ENCODE data around the gene FRMD7.
A peak's percentile ranks its signal among the peaks of the same experiment; 100 is the strongest.

FRMD7 gene

DNA sequence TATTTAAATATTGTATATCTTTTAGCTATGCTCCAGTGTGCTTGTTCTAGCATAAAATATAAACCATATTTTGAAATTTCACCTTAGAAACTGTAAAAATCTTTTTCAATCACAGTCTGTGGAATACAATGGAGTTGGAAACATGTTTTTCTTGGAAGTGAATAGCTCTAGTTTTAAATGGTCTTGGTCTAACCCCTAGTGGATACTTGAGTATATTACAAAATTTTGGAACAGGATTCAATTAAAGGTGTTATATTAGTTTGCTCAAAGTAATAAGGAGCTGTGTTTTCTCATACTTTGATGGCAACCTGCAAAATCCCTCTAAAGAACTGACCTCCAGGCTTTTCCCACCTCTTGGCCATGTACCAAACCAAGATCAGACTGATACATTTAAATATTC, 56.6 kb downstream of the FRMD7 start:
- Histone ChIP-seq H3K27me3 (no peaks in the 10 kb centered on the region), H3K9me3 (no peaks in the 10 kb centered on the region), H3K4me1 (no peaks in the 10 kb centered on the region), H3K4me3 (ENCODE audit: low read depth, low read length) (no peak overlapping the region), H3K36me3 (no peaks in the 10 kb centered on the region)
- DNase-seq: no peak
- TF ChIP-seq, protein P1, sequence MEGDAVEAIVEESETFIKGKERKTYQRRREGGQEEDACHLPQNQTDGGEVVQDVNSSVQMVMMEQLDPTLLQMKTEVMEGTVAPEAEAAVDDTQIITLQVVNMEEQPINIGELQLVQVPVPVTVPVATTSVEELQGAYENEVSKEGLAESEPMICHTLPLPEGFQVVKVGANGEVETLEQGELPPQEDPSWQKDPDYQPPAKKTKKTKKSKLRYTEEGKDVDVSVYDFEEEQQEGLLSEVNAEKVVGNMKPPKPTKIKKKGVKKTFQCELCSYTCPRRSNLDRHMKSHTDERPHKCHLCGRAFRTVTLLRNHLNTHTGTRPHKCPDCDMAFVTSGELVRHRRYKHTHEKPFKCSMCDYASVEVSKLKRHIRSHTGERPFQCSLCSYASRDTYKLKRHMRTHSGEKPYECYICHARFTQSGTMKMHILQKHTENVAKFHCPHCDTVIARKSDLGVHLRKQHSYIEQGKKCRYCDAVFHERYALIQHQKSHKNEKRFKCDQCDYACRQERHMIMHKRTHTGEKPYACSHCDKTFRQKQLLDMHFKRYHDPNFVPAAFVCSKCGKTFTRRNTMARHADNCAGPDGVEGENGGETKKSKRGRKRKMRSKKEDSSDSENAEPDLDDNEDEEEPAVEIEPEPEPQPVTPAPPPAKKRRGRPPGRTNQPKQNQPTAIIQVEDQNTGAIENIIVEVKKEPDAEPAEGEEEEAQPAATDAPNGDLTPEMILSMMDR (IDR thresholded peaks at IDR 0.05; ENCODE audit: low read depth, low read length): no peak

DNA sequence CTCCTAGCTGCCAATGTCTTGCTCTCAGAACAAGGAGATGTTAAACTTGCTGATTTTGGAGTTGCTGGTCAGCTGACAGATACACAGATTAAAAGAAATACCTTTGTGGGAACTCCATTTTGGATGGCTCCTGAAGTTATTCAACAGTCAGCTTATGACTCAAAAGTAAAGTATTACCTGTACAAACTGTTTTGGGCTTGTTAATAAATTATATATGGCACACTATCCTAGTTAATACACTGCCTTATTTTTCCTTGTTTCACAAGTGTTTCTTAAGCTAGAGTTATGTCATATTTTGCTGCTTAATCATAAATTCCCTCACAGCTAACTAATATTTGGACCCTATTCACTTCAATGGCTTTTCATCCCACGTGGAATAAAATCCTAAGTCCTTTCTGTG, 59.4 kb downstream of the FRMD7 start:
- Histone ChIP-seq H3K36me3 (no peaks in the 10 kb centered on the region), H3K27me3 (no peaks in the 10 kb centered on the region), H3K9me3 (no peaks in the 10 kb centered on the region), H3K4me3 (ENCODE audit: low read depth, low read length) (no peak overlapping the region), H3K4me1 (no peaks in the 10 kb centered on the region)
- DNase-seq: no peak
- TF ChIP-seq, protein P1 (IDR thresholded peaks at IDR 0.05; ENCODE audit: low read depth, low read length): no peak

DNA sequence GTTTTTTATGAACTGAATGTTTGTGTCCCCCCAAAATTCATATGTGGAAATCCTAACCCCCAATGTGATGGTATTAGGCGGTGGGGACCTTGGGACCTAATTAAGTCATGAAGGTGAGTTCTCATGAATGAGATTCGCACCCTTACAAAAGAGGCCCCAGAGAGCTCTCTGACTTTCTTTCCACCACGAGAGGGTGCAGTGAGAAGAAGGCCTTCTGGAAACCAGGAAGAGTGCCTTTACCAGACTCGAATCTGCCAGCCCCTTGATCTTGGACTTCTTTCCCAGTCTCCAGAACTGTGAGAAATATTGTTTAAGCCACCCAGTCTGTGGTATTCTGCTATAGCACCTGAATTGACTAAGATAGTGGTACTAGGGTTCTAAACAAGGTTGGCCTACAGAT, 64.0 kb downstream of the FRMD7 start:
- Histone ChIP-seq H3K9me3 (no peaks in the 10 kb centered on the region), H3K27me3 (no peaks in the 10 kb centered on the region), H3K4me1 (no peaks in the 10 kb centered on the region), H3K36me3 (no peaks in the 10 kb centered on the region), H3K4me3 (ENCODE audit: low read depth, low read length) (no peak overlapping the region)
- no peak for DNase-seq
- TF ChIP-seq, protein P1 (IDR thresholded peaks at IDR 0.05; ENCODE audit: low read depth, low read length): peak; percentile 28; the same call in 1 of the 2 replicates

DNA sequence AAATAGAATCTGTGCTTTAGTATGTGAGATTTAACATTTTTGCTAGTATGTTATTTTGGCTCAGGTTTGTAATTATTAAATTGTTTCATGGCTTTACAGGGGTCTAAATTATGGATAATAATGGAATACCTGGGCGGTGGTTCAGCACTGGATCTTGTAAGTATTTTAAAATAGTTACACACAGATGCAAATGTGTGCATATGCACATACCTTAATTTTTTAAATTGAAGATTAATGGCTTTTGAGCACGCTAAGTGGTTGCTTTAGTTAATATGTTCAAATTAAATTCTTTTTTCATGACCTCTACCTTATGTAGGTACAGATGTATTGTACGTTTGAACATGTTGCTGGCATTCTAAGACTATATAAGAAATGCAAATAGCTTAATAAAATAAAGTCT, 64.5 kb downstream of the FRMD7 start:
- H3K4me1 ChIP-seq: no peaks in the 10 kb centered on the region
- no peaks in the 10 kb centered on the region for H3K36me3 ChIP-seq
- DNase-seq: no peak
- no peaks in the 10 kb centered on the region for H3K27me3 ChIP-seq
- H3K9me3 ChIP-seq: no peaks in the 10 kb centered on the region
- TF ChIP-seq, protein P1 (IDR thresholded peaks at IDR 0.05; ENCODE audit: low read depth, low read length): no peak
- no peak overlapping the region for H3K4me3 ChIP-seq (ENCODE audit: low read depth, low read length)

DNA sequence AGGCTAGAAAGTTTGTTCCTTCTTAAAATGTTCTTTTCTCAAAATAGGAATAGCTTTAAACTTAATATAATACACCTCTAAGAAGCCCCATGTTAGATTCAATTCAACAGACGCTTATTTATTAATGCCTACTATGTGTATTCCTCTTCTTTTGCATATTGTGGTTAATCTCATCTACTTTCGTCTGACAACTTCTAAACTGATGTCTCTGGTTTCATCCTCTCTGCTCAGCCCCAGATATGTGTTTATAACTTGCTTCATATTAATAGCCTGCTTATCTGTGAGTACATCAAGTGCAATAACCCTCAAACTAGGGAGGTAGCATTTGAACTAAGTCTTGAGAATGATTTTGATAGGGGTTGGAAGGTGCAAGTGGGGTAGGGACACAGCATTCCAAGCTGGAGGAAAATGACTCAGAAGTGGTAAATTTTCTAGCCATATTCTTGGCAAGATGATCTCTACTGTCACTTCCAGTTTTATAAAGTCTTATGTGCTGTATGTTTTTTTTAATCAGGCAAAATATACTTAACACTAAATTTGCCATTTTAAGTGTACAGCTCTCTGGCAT, 67.8 kb downstream of the FRMD7 start:
- DNase-seq: no peak
- H3K4me3 ChIP-seq (ENCODE audit: low read depth, low read length): no peak overlapping the region
- no peaks in the 10 kb centered on the region for H3K9me3 ChIP-seq
- TF ChIP-seq, protein P1 (IDR thresholded peaks at IDR 0.05; ENCODE audit: low read depth, low read length): no peak
- H3K36me3 ChIP-seq: no peaks in the 10 kb centered on the region
- H3K4me1 ChIP-seq: no peaks in the 10 kb centered on the region
- no peaks in the 10 kb centered on the region for H3K27me3 ChIP-seq

DNA sequence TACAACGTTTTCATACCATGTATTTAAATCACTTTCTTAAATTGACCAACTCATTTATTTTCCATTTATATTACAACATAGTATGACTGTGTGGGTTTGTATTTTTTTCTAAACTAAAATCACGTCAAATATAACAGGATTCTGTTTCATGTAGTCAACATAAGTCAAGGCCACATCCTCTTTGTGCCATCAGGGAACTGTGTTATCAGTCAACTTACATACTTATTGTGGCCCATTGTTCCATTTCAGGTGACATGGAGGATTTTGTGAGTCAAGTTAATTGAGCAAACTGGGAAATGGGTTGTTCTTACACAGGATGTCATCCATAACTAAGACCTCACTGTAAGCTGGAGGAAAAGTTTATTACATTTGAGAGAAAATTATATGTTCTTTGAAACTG, 68.8 kb downstream of the FRMD7 start:
- H3K9me3 ChIP-seq: no peaks in the 10 kb centered on the region
- no peaks in the 10 kb centered on the region for H3K36me3 ChIP-seq
- H3K4me3 ChIP-seq (ENCODE audit: low read depth, low read length): no peak overlapping the region
- no peak for DNase-seq
- H3K4me1 ChIP-seq: no peaks in the 10 kb centered on the region
- TF ChIP-seq, protein P1 (IDR thresholded peaks at IDR 0.05; ENCODE audit: low read depth, low read length): no peak
- no peaks in the 10 kb centered on the region for H3K27me3 ChIP-seq
